GM12878 (cell line): ENCODE data around the gene CASR.

Source experiments
- CTCF ChIP-seq, 3 experiments: IDR thresholded peaks in 2 of 3; conservative IDR thresholded peaks in 1 of 3; 2 replicates each; pipeline ENCODE4 v1.5.1; 2011; ENCODE audit warnings: low read depth in 3 of 3, low read length in 3 of 3, mild to moderate bottlenecking in 3 of 3, control low read depth in 2 of 3, moderate library complexity in 2 of 3, inconsistent platforms in 1 of 3, mixed read lengths in 1 of 3; ENCODE audit not compliant: control insufficient read depth in 2 of 3, insufficient read depth in 1 of 3; ENCODE audit errors: extremely low read depth in 1 of 3
- EP300 ChIP-seq, 2 experiments: fragments of 150-350 bp in 1 of 2; IDR thresholded peaks; 2 replicates each; pipeline ENCODE4 v1.6.1; 2011 to 2012; ENCODE audit warnings: low read depth in 2 of 2, low read length in 2 of 2, borderline replicate concordance in 1 of 2, improper control_type of control experiment in 1 of 2, inconsistent platforms in 1 of 2; ENCODE audit not compliant: control insufficient read depth in 1 of 2
- GABPA ChIP-seq: IDR thresholded peaks from 2 replicates; pipeline ENCODE4 v1.6.1; 2014; ENCODE audit warnings: antibody characterized with exemption, low read depth, mild to moderate bottlenecking, inconsistent platforms
- GATAD2B ChIP-seq: fragments of 450-650 bp; conservative IDR thresholded peaks from 2 replicates; pipeline ENCODE4 v1.6.1; 2017; ENCODE audit warnings: low read depth, mild to moderate bottlenecking, moderate library complexity
- NFIC ChIP-seq: IDR thresholded peaks from 2 replicates; pipeline ENCODE4 v1.6.1; 2012; ENCODE audit warnings: low read depth, mild to moderate bottlenecking, inconsistent platforms, low read length, moderate library complexity
- NRF1 ChIP-seq: conservative IDR thresholded peaks from 2 replicates; pipeline ENCODE4 v1.6.1; 2011; ENCODE audit warnings: mild to moderate bottlenecking, low read depth, low read length, improper control_type of control experiment
- POLR2A ChIP-seq: IDR thresholded peaks from 2 replicates; pipeline ENCODE4 v1.6.1; 2011; ENCODE audit warnings: low read depth, mild to moderate bottlenecking, low read length
- POLR2AphosphoS2 ChIP-seq: IDR thresholded peaks from 2 replicates; pipeline ENCODE4 v1.6.1; 2011; ENCODE audit warnings: low read depth, mild to moderate bottlenecking, low read length, improper control_type of control experiment, moderate library complexity
- RAD21 ChIP-seq: IDR thresholded peaks from 2 replicates; pipeline ENCODE4 v1.6.1; 2011; ENCODE audit warnings: mild to moderate bottlenecking, low read depth, low read length, moderate library complexity; ENCODE audit not compliant: insufficient read depth
- SP1 ChIP-seq: IDR thresholded peaks from one replicate; pipeline ENCODE4 v1.6.1; 2011; ENCODE audit warnings: low read depth, low read length
- ZNF384 ChIP-seq: IDR thresholded peaks from 2 replicates; pipeline ENCODE4 v1.6.1; 2012; ENCODE audit warnings: low read depth, mild to moderate bottlenecking, low read length, improper control_type of control experiment, borderline replicate concordance

- TF ChIP-seq CTCF (IDR thresholded peaks at IDR 0.05 in 2 of 3, conservative IDR thresholded peaks at IDR 0.05 in 1 of 3; ENCODE audit: control insufficient read depth in 2 of 3, extremely low read depth in 1 of 3, insufficient read depth in 1 of 3, low read depth in 3 of 3, low read length in 3 of 3) (no peak), POLR2AphosphoS2 (no peak), NFIC (no peak), RAD21 (no peak), GATAD2B (no peak), POLR2A (no peak), ZNF384 (no peak), EP300 (IDR thresholded peaks at IDR 0.05; ENCODE audit: borderline replicate concordance in 1 of 2, control insufficient read depth in 1 of 2, low read depth in 2 of 2, low read length in 2 of 2) (no peak), GABPA (no peak), SP1 (no peak), NRF1 (no peak)
Measured at GRCh38 chr3:122168044-122168443, 15.4 kb upstream of the CASR start.
